Measurements from ENCODE around the gene ITGA1.
"Not testable (repeated sequence)": the region's sequence is repeated elsewhere in the genome, so short reads cannot be mapped to it uniquely, and the experiment has no call there.

Gene ITGA1

DNA sequence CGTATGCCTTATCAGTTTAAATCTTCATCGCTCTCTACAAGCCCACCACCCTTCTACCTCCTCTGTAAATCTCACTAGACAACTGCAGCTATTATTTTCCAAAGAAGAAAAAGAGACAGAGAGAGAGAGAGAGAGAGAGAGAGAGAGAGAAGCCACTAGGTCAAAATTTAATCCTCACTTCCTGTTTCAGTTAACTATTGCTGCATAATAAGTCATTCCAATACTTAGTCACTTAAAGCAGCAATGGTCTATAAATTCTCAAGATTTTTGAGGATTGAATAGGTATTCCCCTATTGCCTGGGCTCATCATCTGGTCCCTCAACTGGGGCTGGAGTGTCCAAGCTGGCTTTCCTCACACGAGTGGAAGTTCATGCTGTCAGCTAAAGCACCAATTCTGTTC lies 68.8 kb downstream of the ITGA1 start:
- TF ChIP-seq, protein P1, sequence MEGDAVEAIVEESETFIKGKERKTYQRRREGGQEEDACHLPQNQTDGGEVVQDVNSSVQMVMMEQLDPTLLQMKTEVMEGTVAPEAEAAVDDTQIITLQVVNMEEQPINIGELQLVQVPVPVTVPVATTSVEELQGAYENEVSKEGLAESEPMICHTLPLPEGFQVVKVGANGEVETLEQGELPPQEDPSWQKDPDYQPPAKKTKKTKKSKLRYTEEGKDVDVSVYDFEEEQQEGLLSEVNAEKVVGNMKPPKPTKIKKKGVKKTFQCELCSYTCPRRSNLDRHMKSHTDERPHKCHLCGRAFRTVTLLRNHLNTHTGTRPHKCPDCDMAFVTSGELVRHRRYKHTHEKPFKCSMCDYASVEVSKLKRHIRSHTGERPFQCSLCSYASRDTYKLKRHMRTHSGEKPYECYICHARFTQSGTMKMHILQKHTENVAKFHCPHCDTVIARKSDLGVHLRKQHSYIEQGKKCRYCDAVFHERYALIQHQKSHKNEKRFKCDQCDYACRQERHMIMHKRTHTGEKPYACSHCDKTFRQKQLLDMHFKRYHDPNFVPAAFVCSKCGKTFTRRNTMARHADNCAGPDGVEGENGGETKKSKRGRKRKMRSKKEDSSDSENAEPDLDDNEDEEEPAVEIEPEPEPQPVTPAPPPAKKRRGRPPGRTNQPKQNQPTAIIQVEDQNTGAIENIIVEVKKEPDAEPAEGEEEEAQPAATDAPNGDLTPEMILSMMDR (IDR thresholded peaks at IDR 0.05; ENCODE audit: insufficient read depth, low read length, poor library complexity, severe bottlenecking) = no peak
- Histone ChIP-seq H3K36me3 (ENCODE audit: control insufficient read depth, insufficient read depth, low read length) (no peaks in the 10 kb centered on the region), H3K4me3 (replicated peaks; ENCODE audit: low read depth, low read length) (no peak overlapping the region), H3K27me3 (replicated peaks; ENCODE audit: control insufficient read depth, insufficient read depth, low read length) (no peaks in the 10 kb centered on the region)
- DNase-seq (ENCODE audit: extremely low read depth, insufficient read length) = peak; percentile 9

DNA sequence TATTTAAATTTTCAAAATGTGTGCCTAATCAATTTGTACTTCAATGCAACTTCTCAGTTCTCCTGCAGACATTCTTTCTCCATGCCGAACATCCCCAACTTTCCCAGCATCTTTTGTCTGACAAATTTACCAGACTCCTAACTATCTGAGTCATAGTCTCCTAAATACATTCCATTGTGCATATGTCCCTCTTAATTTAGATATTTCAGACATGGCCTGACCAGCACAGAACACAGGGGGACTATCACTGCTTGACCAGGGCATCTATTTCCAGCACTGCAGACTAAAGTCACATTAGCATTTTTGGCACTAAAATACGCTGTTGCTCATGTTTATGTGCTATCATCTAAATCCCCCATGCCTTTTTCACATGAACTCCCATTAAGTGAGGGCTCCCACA lies 71.9 kb downstream of the ITGA1 start:
- no peaks in the 10 kb centered on the region for H3K36me3 ChIP-seq (ENCODE audit: control insufficient read depth, insufficient read depth, low read length)
- no peak for DNase-seq (ENCODE audit: extremely low read depth, insufficient read length)
- TF ChIP-seq, protein P1 (IDR thresholded peaks at IDR 0.05; ENCODE audit: insufficient read depth, low read length, poor library complexity, severe bottlenecking) = no peak
- no peaks in the 10 kb centered on the region for H3K27me3 ChIP-seq (replicated peaks; ENCODE audit: control insufficient read depth, insufficient read depth, low read length)
- H3K4me3 ChIP-seq (replicated peaks; ENCODE audit: low read depth, low read length) = no peak overlapping the region

DNA sequence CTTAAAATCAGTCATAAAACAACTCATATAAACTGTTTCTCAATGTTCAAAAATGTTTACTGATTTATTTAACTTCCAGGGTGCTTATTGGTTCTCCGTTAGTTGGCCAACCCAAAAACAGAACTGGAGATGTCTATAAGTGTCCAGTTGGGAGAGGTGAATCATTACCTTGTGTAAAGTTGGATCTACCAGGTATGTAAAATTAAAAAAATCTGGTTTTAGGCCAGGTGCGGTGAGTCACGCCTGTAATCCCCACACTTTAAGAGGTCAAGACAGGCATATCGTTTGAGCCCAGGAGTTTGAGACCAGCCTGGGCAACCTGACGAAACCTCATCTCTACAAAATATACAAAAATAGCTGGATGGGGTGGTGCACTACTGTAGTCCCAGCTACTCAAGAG lies 73.7 kb downstream of the ITGA1 start:
- no peak for DNase-seq (ENCODE audit: extremely low read depth, insufficient read length)
- TF ChIP-seq, protein P1 (IDR thresholded peaks at IDR 0.05; ENCODE audit: insufficient read depth, low read length, poor library complexity, severe bottlenecking) = no peak
- Histone ChIP-seq H3K36me3 (ENCODE audit: control insufficient read depth, insufficient read depth, low read length) (no peaks in the 10 kb centered on the region), H3K27me3 (replicated peaks; ENCODE audit: control insufficient read depth, insufficient read depth, low read length) (no peaks in the 10 kb centered on the region), H3K4me3 (replicated peaks; ENCODE audit: low read depth, low read length) (no peak overlapping the region)

GRCh38 chr5:52863715-52864290 lies 76.1 kb downstream of the ITGA1 start:
- Histone ChIP-seq H3K4me3 (replicated peaks; ENCODE audit: low read depth, low read length) (no peak overlapping the region), H3K27me3 (replicated peaks; ENCODE audit: control insufficient read depth, insufficient read depth, low read length) (no peaks in the 10 kb centered on the region), H3K36me3 (ENCODE audit: control insufficient read depth, insufficient read depth, low read length) (no peaks in the 10 kb centered on the region)
- DNase-seq (ENCODE audit: extremely low read depth, insufficient read length) = no peak
- TF ChIP-seq, protein P1 (IDR thresholded peaks at IDR 0.05; ENCODE audit: insufficient read depth, low read length, poor library complexity, severe bottlenecking) = no peak

DNA sequence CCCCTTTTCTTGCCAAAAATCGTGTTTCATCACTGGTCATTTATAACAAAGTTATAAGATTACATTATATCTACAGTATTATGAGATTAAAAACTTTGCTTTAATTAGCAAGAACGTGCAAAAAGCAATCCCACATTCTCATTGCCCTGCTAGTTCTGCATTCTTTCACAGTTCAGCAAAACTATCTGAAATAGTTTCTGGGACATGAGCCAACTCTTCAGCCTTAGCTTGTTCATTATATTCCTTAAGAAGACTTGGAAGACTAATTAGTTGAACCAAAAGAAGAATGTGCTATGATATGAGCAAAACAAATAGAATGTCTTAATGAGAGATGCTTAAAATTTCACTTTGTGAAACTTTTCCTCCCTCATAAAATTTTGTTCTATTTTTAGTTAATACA lies 76.7 kb downstream of the ITGA1 start:
- TF ChIP-seq, protein P1 (IDR thresholded peaks at IDR 0.05; ENCODE audit: insufficient read depth, low read length, poor library complexity, severe bottlenecking) = no peak
- no peak for DNase-seq (ENCODE audit: extremely low read depth, insufficient read length)

GRCh38 chr5:52864884-52865283 lies 77.2 kb downstream of the ITGA1 start:
- H3K4me3 ChIP-seq (replicated peaks; ENCODE audit: low read depth, low read length) = no peak overlapping the region
- H3K27me3 ChIP-seq (replicated peaks; ENCODE audit: control insufficient read depth, insufficient read depth, low read length) = no peaks in the 10 kb centered on the region
- no peaks in the 10 kb centered on the region for H3K36me3 ChIP-seq (ENCODE audit: control insufficient read depth, insufficient read depth, low read length)
- DNase-seq (ENCODE audit: extremely low read depth, insufficient read length) = no peak
- TF ChIP-seq, protein P1 (IDR thresholded peaks at IDR 0.05; ENCODE audit: insufficient read depth, low read length, poor library complexity, severe bottlenecking) = no peak

More for the DNA sequence above, 76.7 kb downstream of the ITGA1 start:
- no peak overlapping the region for H3K4me3 ChIP-seq (replicated peaks; ENCODE audit: low read depth, low read length)
- H3K36me3 ChIP-seq (ENCODE audit: control insufficient read depth, insufficient read depth, low read length) = no peaks in the 10 kb centered on the region
- H3K27me3 ChIP-seq (replicated peaks; ENCODE audit: control insufficient read depth, insufficient read depth, low read length) = no peaks in the 10 kb centered on the region

- not testable (repeated sequence) for H3K36me3 ChIP-seq (ENCODE audit: control insufficient read depth, insufficient read depth, low read length); H3K27me3 ChIP-seq (replicated peaks; ENCODE audit: control insufficient read depth, insufficient read depth, low read length); DNase-seq (ENCODE audit: extremely low read depth, insufficient read length); H3K4me3 ChIP-seq (replicated peaks; ENCODE audit: low read depth, low read length)
Measured at GRCh38 chr5:52865991-52866390, 78.3 kb downstream of the ITGA1 start.
